Lower leg skin (tissue), 4 donors: Measurements from ENCODE around the gene RELL2. TPM values are rescaled to one million over a fixed set of nuclear protein-coding genes. Genes with fewer than 3 reads are reported as not detected.

Experiments used
- DNase-seq, 2 donors: peaks; one replicate each; pipeline ENCODE4 v3.0.0-alpha.2; 2019; ENCODE audit warnings: low spot score in 2 of 2
- H3K4me3 ChIP-seq: fragments of 200-600 bp; sonication (generic); 2 replicates; pipeline ENCODE4 v1.5.1; 2017; ENCODE audit warnings: mild to moderate bottlenecking, low read depth; ENCODE audit not compliant: poor library complexity, severe bottlenecking
- CTCF ChIP-seq, 3 donors: fragments of 450-650 bp; IDR thresholded peaks; one replicate each; pipeline ENCODE4 v1.5.1; 2016; ENCODE audit warnings: antibody characterized with exemption in 3 of 3, mild to moderate bottlenecking in 3 of 3, moderate library complexity in 2 of 3
- POLR2A ChIP-seq, 2 donors: fragments of 450-650 bp; IDR thresholded peaks; one replicate each; pipeline ENCODE4 v1.6.1; 2016 to 2017; ENCODE audit warnings: antibody characterized with exemption in 2 of 2, mild to moderate bottlenecking in 1 of 2, moderate library complexity in 1 of 2
- WGBS, 2 donors: methylation state at CpG; one replicate each; pipeline ENCODE4 v1.1.5; 2018; 5-methylcytosine and 5-hydroxymethylcytosine counted together
- intact Hi-C: fragments of 100-400 bp; cut with DNase I; formaldehyde crosslinking; loops from one replicate; pipeline ENCODE4 v1.15.0; 2023; ENCODE audit warnings: low total_unique reads
- total RNA-seq, 4 donors: library from RNA; depleted of rRNA; stranded (reverse); fragments of >200 nt; gene quantifications; one replicate each; pipeline ENCODE4 v1.1.0, GENCODE V29; 2016

Gene RELL2
- total RNA-seq, 4 donors from 2014 or later: 5.9 to 11.4 (median 9.0) TPM

- no peak for DNase-seq
- 75 to 77% methylated on average over 4 of the region's 4 CpGs for WGBS, 2 donors
- no peak overlapping the region for H3K4me3 ChIP-seq
- intact Hi-C loops: no loop called here
- TF ChIP-seq POLR2A (IDR thresholded peaks at IDR 0.05) (no peak), CTCF (IDR thresholded peaks at IDR 0.05) (no peak)
These were observed 32.7 kb downstream of the RELL2 start for GRCh38 chr5:141669520-141669919.

- DNase-seq: no peak
- TF ChIP-seq POLR2A (IDR thresholded peaks at IDR 0.05) (no peak), CTCF (IDR thresholded peaks at IDR 0.05) (no peak)
These were observed 35.5 kb downstream of the RELL2 start for GRCh38 chr5:141672071-141672840.

GRCh38 chr5:141672841-141673813 is 36.3 kb downstream of the RELL2 start:
- DNase-seq: no peak
- 59 to 77% methylated on average over 18 to 19 of the region's 19 CpGs for WGBS, 2 donors
- no peak overlapping the region for H3K4me3 ChIP-seq
- intact Hi-C loops: no loop called here
- no peak for TF ChIP-seq POLR2A (IDR thresholded peaks at IDR 0.05)
- no peak for TF ChIP-seq CTCF (IDR thresholded peaks at IDR 0.05)

More at GRCh38 chr5:141672071-141672840, 35.5 kb downstream of the RELL2 start:
- H3K4me3 ChIP-seq: no peak overlapping the region
- intact Hi-C loops: no loop called here
- 91 to 96% methylated on average over 11 to 22 of the region's 23 CpGs for WGBS, 2 donors

- intact Hi-C loops: no loop called here
- H3K4me3 ChIP-seq: no peak overlapping the region
- no peak for DNase-seq
- WGBS, 2 donors: 61 to 75% methylated on average over 5 of the region's 5 CpGs
- TF ChIP-seq POLR2A (IDR thresholded peaks at IDR 0.05): no peak
- no peak for TF ChIP-seq CTCF (IDR thresholded peaks at IDR 0.05)
These were observed 38.0 kb downstream of the RELL2 start for GRCh38 chr5:141674747-141675146.

- H3K4me3 ChIP-seq: no peak overlapping the region
- DNase-seq: no peak
- TF ChIP-seq POLR2A (IDR thresholded peaks at IDR 0.05): no peak
- no peak for TF ChIP-seq CTCF (IDR thresholded peaks at IDR 0.05)
- 79 to 90% methylated on average over 4 of the region's 4 CpGs for WGBS, 2 donors
- intact Hi-C loops: no loop called here
These were observed 38.9 kb downstream of the RELL2 start for GRCh38 chr5:141675672-141676071.
